Keratinocyte (primary cell): Measurements from ENCODE around the gene ASIC2. TPM values are rescaled to one million over a fixed set of nuclear protein-coding genes. Genes with fewer than 3 reads are reported as not detected.

Experiments used
- DNase-seq: peaks from one replicate; pipeline ENCODE4 v3.0.0-alpha.2; 2011; ENCODE audit warnings: low read depth, missing footprints, low spot score
- FAIRE-seq: peaks from 2 replicates; lab custom pipeline; 2011; peaks lifted over from hg19 to GRCh38; lab: Jason Lieb, UNC
- H2AFZ ChIP-seq: 2 replicates; pipeline ENCODE4 v1.6.0; 2012; ENCODE audit warnings: low read length, control low read depth, inconsistent platforms; ENCODE audit not compliant: control insufficient read depth
- H3K27ac ChIP-seq: 2 replicates; pipeline ENCODE4 v1.5.1; 2011; ENCODE audit warnings: low read length; ENCODE audit not compliant: control insufficient read depth, insufficient read depth
- H3K27me3 ChIP-seq: 3 replicates; pipeline ENCODE4 v1.6.0; 2011; ENCODE audit warnings: low read length; ENCODE audit not compliant: control insufficient read depth, insufficient read depth; ENCODE audit errors: extremely low read depth
- H3K36me3 ChIP-seq, 2 experiments: 2 replicates in 1 of 2; 3 replicates in 1 of 2; pipeline ENCODE4 v1.5.1; 2011; ENCODE audit warnings: low read length in 2 of 2, mild to moderate bottlenecking in 1 of 2; ENCODE audit not compliant: control insufficient read depth in 2 of 2, insufficient read depth in 2 of 2; ENCODE audit errors: extremely low read depth in 1 of 2
- H3K4me1 ChIP-seq: 3 replicates; pipeline ENCODE4 v1.5.1; 2011; ENCODE audit warnings: low read length; ENCODE audit not compliant: control insufficient read depth, insufficient read depth; ENCODE audit errors: extremely low read depth
- H3K4me2 ChIP-seq: 3 replicates; pipeline ENCODE4 v1.6.0; 2011; ENCODE audit warnings: low read depth, low read length; ENCODE audit not compliant: control insufficient read depth, insufficient read depth; ENCODE audit errors: extremely low read depth
- H3K4me3 ChIP-seq, 3 experiments: fragments of 200-600 bp in 1 of 3; sonication (generic) in 1 of 3; 2 replicates in 2 of 3; 3 replicates in 1 of 3; pipeline ENCODE4 v1.5.1; 2011 to 2016; ENCODE audit warnings: low read length in 3 of 3, mild to moderate bottlenecking in 3 of 3, control low read depth in 2 of 3, inconsistent platforms in 1 of 3, low read depth in 1 of 3, mixed read lengths in 1 of 3, mixed run types in 1 of 3, moderate library complexity in 1 of 3; ENCODE audit not compliant: control insufficient read depth in 2 of 3, insufficient read depth in 2 of 3; ENCODE audit errors: extremely low read depth in 1 of 3
- H3K79me2 ChIP-seq: 2 replicates; pipeline ENCODE4 v1.6.0; 2012; ENCODE audit warnings: low read length; ENCODE audit not compliant: control insufficient read depth, insufficient read depth
- H3K9ac ChIP-seq: 3 replicates; pipeline ENCODE4 v1.6.0; 2011; ENCODE audit warnings: low read length; ENCODE audit not compliant: control insufficient read depth, insufficient read depth; ENCODE audit errors: extremely low read depth
- H3K9me1 ChIP-seq: 3 replicates; pipeline ENCODE4 v1.6.0; 2011; ENCODE audit warnings: low read length; ENCODE audit not compliant: control insufficient read depth, insufficient read depth; ENCODE audit errors: extremely low read depth
- H3K9me3 ChIP-seq: 2 replicates; pipeline ENCODE4 v1.5.1; 2012; ENCODE audit warnings: low read depth, low read length; ENCODE audit not compliant: control insufficient read depth
- H4K20me1 ChIP-seq: 3 replicates; pipeline ENCODE4 v1.6.0; 2011; ENCODE audit warnings: low read length; ENCODE audit not compliant: control insufficient read depth, insufficient read depth; ENCODE audit errors: extremely low read depth
- EZH2 ChIP-seq: IDR thresholded peaks from one replicate; pipeline ENCODE4 v1.6.1; 2012; ENCODE audit warnings: inconsistent platforms, mild to moderate bottlenecking, low read length, moderate library complexity
- dilution Hi-C: fragments of 300-500 bp; cut with MboI; formaldehyde crosslinking; loops from one replicate; pipeline ENCODE4 v1.7.0; 2020; ENCODE audit warnings: low sequenced_read_pairs; ENCODE audit not compliant: extremely low pct_ligation_motif_present
- polyA plus RNA-seq, 5 experiments: library from polyadenylated mRNA; depleted of rRNA in 3 of 5; stranded (reverse) in 3 of 5; stranded (forward) in 1 of 5; unstranded in 1 of 5; fragments of >200 nt; gene quantifications; 1 replicate in 1 of 5; 2 replicates in 3 of 5; 3 replicates in 1 of 5; pipeline versions ENCODE4 v1.2.1 to v1.2.3, GENCODE V29; 2011 to 2012; ENCODE audit warnings: missing spikeins in 2 of 5, low read depth in 1 of 5, low replicate concordance in 1 of 5
- TF ChIP-seq, protein P1 (sequence below), 3 experiments: IDR thresholded peaks in 1 of 3; conservative IDR thresholded peaks in 1 of 3; optimal IDR thresholded peaks in 1 of 3; 2 replicates in 2 of 3; 3 replicates in 1 of 3; pipeline versions ENCODE3 to v1.5.1; 2011; ENCODE audit warnings: low read length in 3 of 3, mild to moderate bottlenecking in 3 of 3, moderate library complexity in 2 of 3, control low read depth in 1 of 3, inconsistent platforms in 1 of 3; ENCODE audit not compliant: insufficient read depth in 2 of 3; ENCODE audit errors: extremely low read depth in 1 of 3

The ASIC2 gene
- polyA plus RNA-seq, 1 donor (not counting 4 experiments of a cell fraction or from before 2014, with no cell fraction given), result not detected

DNA sequence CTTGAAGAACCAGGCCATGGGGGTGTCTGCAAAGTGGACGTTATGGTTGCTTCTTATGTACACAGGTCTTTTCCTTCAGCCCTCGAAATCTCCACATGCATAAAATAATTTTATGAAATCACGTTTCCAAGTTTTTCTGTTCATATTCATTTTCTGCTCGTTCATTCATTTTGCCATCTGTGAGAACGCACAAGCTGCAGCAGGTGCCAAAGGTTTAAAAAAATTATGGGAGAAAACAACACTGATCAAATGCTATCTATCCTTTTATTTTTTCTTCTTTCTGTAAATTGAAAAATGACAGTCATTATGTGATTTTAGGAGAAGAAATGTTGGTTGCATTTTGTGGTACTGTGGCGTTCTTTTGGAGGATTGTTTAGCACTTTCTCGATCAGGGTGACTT, 285.9 kb downstream of the ASIC2 start:
- dilution Hi-C loops, result no loop called here
- Histone ChIP-seq H3K4me2 (no peak overlapping the region), H3K9me3 (no peaks in the 10 kb centered on the region), H3K4me3 (no peak overlapping the region), H3K9me1 (no peaks in the 10 kb centered on the region), H3K4me1 (no peaks in the 10 kb centered on the region), H3K36me3 (no peaks in the 10 kb centered on the region), H3K27me3 (peaks cover 7% of the 10 kb centered on the region), H2AFZ (no peak overlapping the region), H4K20me1 (no peaks in the 10 kb centered on the region), H3K79me2 (no peaks in the 10 kb centered on the region), H3K9ac (no peak overlapping the region), H3K27ac (no peak overlapping the region)
- no peak for FAIRE-seq
- DNase-seq, result no peak
- no peak for TF ChIP-seq EZH2
- TF ChIP-seq, protein P1, sequence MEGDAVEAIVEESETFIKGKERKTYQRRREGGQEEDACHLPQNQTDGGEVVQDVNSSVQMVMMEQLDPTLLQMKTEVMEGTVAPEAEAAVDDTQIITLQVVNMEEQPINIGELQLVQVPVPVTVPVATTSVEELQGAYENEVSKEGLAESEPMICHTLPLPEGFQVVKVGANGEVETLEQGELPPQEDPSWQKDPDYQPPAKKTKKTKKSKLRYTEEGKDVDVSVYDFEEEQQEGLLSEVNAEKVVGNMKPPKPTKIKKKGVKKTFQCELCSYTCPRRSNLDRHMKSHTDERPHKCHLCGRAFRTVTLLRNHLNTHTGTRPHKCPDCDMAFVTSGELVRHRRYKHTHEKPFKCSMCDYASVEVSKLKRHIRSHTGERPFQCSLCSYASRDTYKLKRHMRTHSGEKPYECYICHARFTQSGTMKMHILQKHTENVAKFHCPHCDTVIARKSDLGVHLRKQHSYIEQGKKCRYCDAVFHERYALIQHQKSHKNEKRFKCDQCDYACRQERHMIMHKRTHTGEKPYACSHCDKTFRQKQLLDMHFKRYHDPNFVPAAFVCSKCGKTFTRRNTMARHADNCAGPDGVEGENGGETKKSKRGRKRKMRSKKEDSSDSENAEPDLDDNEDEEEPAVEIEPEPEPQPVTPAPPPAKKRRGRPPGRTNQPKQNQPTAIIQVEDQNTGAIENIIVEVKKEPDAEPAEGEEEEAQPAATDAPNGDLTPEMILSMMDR (optimal IDR thresholded peaks at IDR 0.05 in 1 of 3, IDR thresholded peaks at IDR 0.05 in 1 of 3, conservative IDR thresholded peaks at IDR 0.05 in 1 of 3; ENCODE audit: extremely low read depth in 1 of 3, insufficient read depth in 2 of 3, low read length in 3 of 3), result no peak

GRCh38 chr17:33002246-33002645, 290.8 kb downstream of the ASIC2 start:
- H3K9me3 ChIP-seq, result no peaks in the 10 kb centered on the region
- no peak for TF ChIP-seq EZH2
- TF ChIP-seq, protein P1 (optimal IDR thresholded peaks at IDR 0.05 in 1 of 3, IDR thresholded peaks at IDR 0.05 in 1 of 3, conservative IDR thresholded peaks at IDR 0.05 in 1 of 3; ENCODE audit: extremely low read depth in 1 of 3, insufficient read depth in 2 of 3, low read length in 3 of 3), result no peak
- dilution Hi-C loops, result no loop called here
- H2AFZ ChIP-seq, result no peak overlapping the region
- FAIRE-seq (no peak), DNase-seq (no peak)
- no peak overlapping the region for H3K4me3 ChIP-seq
- no peaks in the 10 kb centered on the region for H3K4me1 ChIP-seq
- H3K27me3 ChIP-seq, result peaks cover 10% of the 10 kb centered on the region
- H3K4me2 ChIP-seq, result no peak overlapping the region
- no peak overlapping the region for H3K9ac ChIP-seq
- no peak overlapping the region for H3K27ac ChIP-seq
- H3K36me3 ChIP-seq, result no peaks in the 10 kb centered on the region
- no peaks in the 10 kb centered on the region for H3K9me1 ChIP-seq
- H4K20me1 ChIP-seq, result no peaks in the 10 kb centered on the region
- no peaks in the 10 kb centered on the region for H3K79me2 ChIP-seq
